OCI-LY1 (cell line): ENCODE measurements around the gene ARMC6.

Experiments used
- H2AFZ ChIP-seq: fragments of 200-600 bp; sonication (generic), shearing (Covaris generic); 2 replicates; pipeline ENCODE4 v1.6.0; 2014; ENCODE audit warnings: antibody characterized with exemption, mild to moderate bottlenecking, low read length
- H3F3A ChIP-seq: fragments of 200-600 bp; sonication (generic), shearing (Covaris generic); 2 replicates; pipeline ENCODE4 v1.6.0; 2014; ENCODE audit warnings: mild to moderate bottlenecking, antibody characterized with exemption, low read length, moderate library complexity; ENCODE audit not compliant: insufficient read depth
- H3K27ac ChIP-seq: fragments of 200-600 bp; sonication (generic); 2 replicates; pipeline ENCODE4 v1.5.1; 2014; ENCODE audit warnings: low read length, mixed run types, mild to moderate bottlenecking, low read depth; ENCODE audit not compliant: poor library complexity, severe bottlenecking
- H3K27me3 ChIP-seq: fragments of 200-600 bp; sonication (generic); 2 replicates; pipeline ENCODE4 v1.6.0; 2014; ENCODE audit warnings: antibody characterized with exemption, mild to moderate bottlenecking, low read length, moderate library complexity; ENCODE audit not compliant: insufficient read depth
- H3K36me3 ChIP-seq: fragments of 200-600 bp; sonication (generic); 2 replicates; pipeline ENCODE4 v1.6.1; 2014; ENCODE audit warnings: mild to moderate bottlenecking, antibody characterized with exemption, low read length, moderate library complexity, mixed read lengths; ENCODE audit not compliant: insufficient read depth
- H3K4me1 ChIP-seq: fragments of 200-600 bp; sonication (generic); 2 replicates; pipeline ENCODE4 v1.5.1; 2014; ENCODE audit warnings: mild to moderate bottlenecking, low read length, moderate library complexity; ENCODE audit not compliant: insufficient read depth, severe bottlenecking
- H3K4me2 ChIP-seq: fragments of 200-600 bp; sonication (generic), shearing (Covaris generic); 2 replicates; pipeline ENCODE4 v1.6.1; 2014; ENCODE audit warnings: low read length
- H3K4me3 ChIP-seq: fragments of 200-600 bp; sonication (generic); 2 replicates; pipeline ENCODE4 v1.5.1; 2014; ENCODE audit warnings: low read length, low read depth, mild to moderate bottlenecking, mixed read lengths; ENCODE audit not compliant: poor library complexity, severe bottlenecking
- H3K79me2 ChIP-seq: fragments of 200-600 bp; shearing (Covaris generic); 2 replicates; pipeline ENCODE4 v1.6.1; 2016; ENCODE audit warnings: mixed run types, low read length, mixed read lengths; ENCODE audit not compliant: insufficient read depth
- H3K9ac ChIP-seq: fragments of 200-600 bp; sonication (generic), shearing (Covaris generic); 2 replicates; pipeline ENCODE4 v1.6.1; 2014; ENCODE audit warnings: mild to moderate bottlenecking, low read length, mixed read lengths
- H3K9me2 ChIP-seq: fragments of 200-600 bp; sonication (generic), shearing (Covaris generic); 2 replicates; pipeline ENCODE4 v1.6.1; 2014; ENCODE audit warnings: low read depth, mild to moderate bottlenecking, low read length, mixed read lengths
- H3K9me3 ChIP-seq: fragments of 200-600 bp; shearing (Covaris generic); 2 replicates; pipeline ENCODE4 v1.6.1; 2014; ENCODE audit warnings: low read length, mixed read lengths
- H4K20me1 ChIP-seq: fragments of 200-600 bp; sonication (generic), shearing (Covaris generic); 2 replicates; pipeline ENCODE4 v1.6.0; 2016; ENCODE audit warnings: mild to moderate bottlenecking, low read length; ENCODE audit not compliant: insufficient read depth
- CTCF ChIP-seq: fragments of 200-600 bp; sonication (generic), shearing (Covaris generic); IDR thresholded peaks from 2 replicates; pipeline ENCODE4 v1.5.1; 2017; ENCODE audit warnings: mild to moderate bottlenecking, antibody characterized with exemption, low read length, moderate library complexity, mixed read lengths
- EZH2 ChIP-seq: fragments of 200-600 bp; sonication (generic), shearing (Covaris generic); IDR thresholded peaks from 2 replicates; pipeline ENCODE4 v1.8.0; 2017; ENCODE audit warnings: borderline replicate concordance, mixed run types, mild to moderate bottlenecking, antibody characterized with exemption, low read length, moderate library complexity, mixed read lengths

The ARMC6 gene

GRCh38 chr19:19055701-19056100, 22.3 kb downstream of the ARMC6 start:
- Histone ChIP-seq H3F3A (no peaks in the 10 kb centered on the region), H3K9ac (no peak overlapping the region), H3K79me2 (no peaks in the 10 kb centered on the region), H3K4me3 (no peak overlapping the region), H4K20me1 (no peaks in the 10 kb centered on the region), H3K4me2 (no peak overlapping the region), H2AFZ (no peak overlapping the region), H3K4me1 (no peaks in the 10 kb centered on the region), H3K27me3 (no peaks in the 10 kb centered on the region), H3K36me3 (peaks cover 80% of the 10 kb centered on the region), H3K27ac (no peak overlapping the region), H3K9me2 (no peaks in the 10 kb centered on the region), H3K9me3 (no peaks in the 10 kb centered on the region)
- TF ChIP-seq CTCF (no peak), EZH2 (no peak)

- no peak overlapping the region for H3K4me2 ChIP-seq
Observed at GRCh38 chr19:19056636-19057275, 23.4 kb downstream of the ARMC6 start.

GRCh38 chr19:19057317-19057716, 23.9 kb downstream of the ARMC6 start:
- Histone ChIP-seq H3K36me3 (peaks cover 64% of the 10 kb centered on the region), H3K9me3 (no peaks in the 10 kb centered on the region), H3K27me3 (no peaks in the 10 kb centered on the region), H3K4me3 (no peak overlapping the region), H3K79me2 (no peaks in the 10 kb centered on the region), H3F3A (no peaks in the 10 kb centered on the region), H4K20me1 (no peaks in the 10 kb centered on the region), H3K9me2 (no peaks in the 10 kb centered on the region), H3K9ac (no peak overlapping the region), H3K4me1 (no peaks in the 10 kb centered on the region), H3K4me2 (no peak overlapping the region), H2AFZ (no peak overlapping the region), H3K27ac (no peak overlapping the region)
- TF ChIP-seq EZH2 (no peak), CTCF (no peak)

More at GRCh38 chr19:19056636-19057275, 23.4 kb downstream of the ARMC6 start:
- H3K9me2 ChIP-seq: no peaks in the 10 kb centered on the region
- H3K27me3 ChIP-seq: no peaks in the 10 kb centered on the region
- no peaks in the 10 kb centered on the region for H4K20me1 ChIP-seq
- peaks cover 70% of the 10 kb centered on the region for H3K36me3 ChIP-seq
- no peak overlapping the region for H3K4me3 ChIP-seq
- H2AFZ ChIP-seq: no peak overlapping the region
- H3K9me3 ChIP-seq: no peaks in the 10 kb centered on the region
- H3K79me2 ChIP-seq: no peaks in the 10 kb centered on the region
- no peaks in the 10 kb centered on the region for H3F3A ChIP-seq
- H3K9ac ChIP-seq: no peak overlapping the region
- TF ChIP-seq CTCF (no peak), EZH2 (no peak)
- H3K4me1 ChIP-seq: no peaks in the 10 kb centered on the region
- H3K27ac ChIP-seq: no peak overlapping the region
